NCI-H1092 treated with DMSO at 0.1 percent for 48 hours (cell line): ENCODE data around the gene SCARB1.
"Not testable (repeated sequence)": the region's sequence is repeated elsewhere in the genome, so short reads cannot be mapped to it uniquely, and the experiment has no call there.

ENCODE experiments used
- DNase-seq: peaks from one replicate; lab custom pipeline; 2025; lab: John Stamatoyannopoulos, UW

The SCARB1 gene

DNA sequence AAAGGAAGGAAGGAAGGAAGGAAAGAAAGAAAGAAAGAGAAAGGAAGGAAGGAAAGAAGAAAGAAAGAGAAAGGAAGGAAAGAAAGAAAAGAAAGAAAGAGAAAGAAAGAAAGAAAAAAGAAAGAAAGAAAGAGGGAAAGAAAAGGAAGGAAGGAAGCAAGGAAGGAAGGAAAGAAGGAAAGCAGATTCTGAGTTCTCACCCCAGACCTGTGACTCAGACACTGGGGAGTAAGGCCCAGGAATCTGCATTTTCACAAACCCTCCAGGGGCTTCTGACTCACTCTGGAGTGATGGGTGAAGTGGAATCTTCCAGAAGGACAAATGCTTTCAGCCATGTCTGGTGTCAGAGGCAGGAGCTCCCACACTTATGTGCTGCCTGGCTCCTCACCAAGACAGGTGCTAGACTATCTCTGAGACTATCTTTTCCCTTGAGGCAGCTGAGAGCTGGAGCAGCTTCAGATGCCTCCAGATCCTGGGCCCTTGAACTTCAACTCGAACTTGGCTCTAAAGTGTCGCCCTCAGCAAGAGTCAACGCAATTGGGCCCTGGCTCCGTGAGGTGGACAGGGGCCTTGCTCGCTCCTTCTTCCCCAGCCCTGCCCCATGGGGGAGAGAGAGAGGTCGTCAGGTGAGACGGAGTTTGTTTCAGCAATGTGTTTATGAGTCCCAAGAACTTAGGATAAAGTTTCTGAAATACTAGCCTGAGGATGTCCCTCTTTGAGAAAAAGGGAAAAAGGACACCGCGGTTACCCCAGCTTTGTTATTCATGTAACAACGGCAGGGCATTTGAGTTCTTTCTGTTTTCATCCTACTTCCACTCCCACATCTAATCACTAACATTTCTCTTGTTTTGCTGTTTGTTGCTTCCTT lies 19.8 kb upstream of the SCARB1 start:
- DNase-seq = no peak

- no peak for DNase-seq
Measured at GRCh38 chr12:124881123-124881522, 17.5 kb upstream of the SCARB1 start.

DNA sequence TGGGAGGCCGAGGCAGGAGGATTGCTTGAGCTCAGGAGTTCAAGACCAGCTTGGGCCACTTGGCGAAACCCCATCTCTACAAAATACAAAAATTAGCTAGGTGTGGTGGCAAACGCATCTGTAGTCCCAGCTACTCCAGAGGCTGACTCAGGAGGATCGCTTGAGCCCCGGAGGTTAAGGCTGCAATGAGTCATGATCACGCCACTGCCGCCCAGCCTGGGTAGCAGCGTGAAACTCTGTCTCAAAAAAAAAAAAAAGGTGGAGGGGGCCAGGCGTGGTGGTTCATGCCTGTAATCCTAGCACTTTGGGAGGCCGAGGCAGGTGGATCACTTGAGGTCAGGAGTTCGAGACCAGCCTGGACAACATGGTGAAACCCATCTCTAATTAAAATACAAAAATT lies 16.7 kb upstream of the SCARB1 start:
- DNase-seq = not testable (repeated sequence)

DNA sequence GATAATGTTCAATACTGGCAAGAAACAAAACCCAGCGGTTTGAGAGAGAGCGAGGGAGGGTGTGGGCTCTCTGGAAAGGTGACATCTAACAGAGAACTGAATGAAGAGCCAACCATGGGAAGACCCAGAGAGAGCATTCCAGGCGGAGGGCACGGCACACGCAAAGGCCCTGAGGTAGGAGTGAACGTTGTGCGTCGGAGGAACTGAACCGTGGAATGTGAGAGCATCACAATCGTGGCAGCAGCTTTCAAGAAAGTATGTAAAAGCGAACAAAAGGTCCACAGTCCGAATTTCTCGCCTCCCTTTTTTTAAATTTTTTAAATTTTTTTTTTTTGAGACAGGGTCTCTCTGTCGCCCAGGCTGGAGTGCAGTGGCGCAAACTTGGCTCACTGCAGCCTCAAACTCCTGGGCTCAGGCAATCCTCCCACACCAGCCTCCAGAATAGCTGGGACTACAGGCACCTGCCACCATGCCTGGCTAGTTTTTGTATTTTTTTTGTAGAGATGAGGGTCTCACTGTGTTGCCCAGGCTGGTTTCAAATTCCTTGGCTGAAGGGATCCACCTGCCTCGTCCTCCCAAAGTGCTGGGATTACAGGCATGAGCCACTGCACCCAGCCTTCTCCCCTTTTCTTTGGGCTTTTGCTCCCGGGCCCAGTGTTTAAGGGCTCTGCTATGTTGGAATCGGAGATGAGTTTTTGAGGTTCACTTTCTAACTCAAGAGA lies 15.3 kb upstream of the SCARB1 start:
- DNase-seq = no peak

DNA sequence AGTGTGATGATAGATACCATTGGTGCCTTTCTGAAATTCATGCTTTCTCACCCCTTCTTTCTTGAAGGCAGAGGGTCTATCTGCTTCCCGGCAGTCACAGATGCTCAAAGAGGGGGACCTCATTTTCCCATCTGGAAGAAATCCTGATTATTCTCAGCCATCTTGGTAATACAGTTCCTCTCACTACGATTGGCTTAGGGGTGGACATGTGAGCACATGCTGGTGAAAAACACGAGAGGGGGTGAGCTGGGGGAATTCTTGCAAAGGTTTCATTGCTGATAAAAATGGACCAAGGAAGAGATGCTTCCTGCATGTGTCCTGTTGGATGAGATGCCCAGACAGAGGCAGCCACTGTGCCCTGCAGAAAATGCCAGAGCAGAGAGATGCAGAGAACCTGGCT lies 13.8 kb upstream of the SCARB1 start:
- no peak for DNase-seq

DNA sequence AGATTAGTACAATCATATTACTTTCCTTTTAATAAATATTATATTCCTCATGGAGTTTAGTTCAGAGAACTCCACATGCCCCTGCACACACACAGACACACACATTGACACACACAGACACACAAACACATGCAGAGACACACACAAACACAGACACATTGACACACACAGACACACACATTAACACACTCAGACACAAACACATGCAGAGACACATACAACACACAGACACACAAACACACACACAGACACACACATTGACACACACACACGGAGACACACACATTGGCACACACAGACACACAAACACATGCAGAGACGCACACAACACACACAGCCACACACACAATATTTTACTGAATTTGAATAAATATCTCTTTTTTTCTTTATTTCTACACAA lies 12.5 kb upstream of the SCARB1 start:
- no peak for DNase-seq

GRCh38 chr12:124875803-124876132 lies 12.1 kb upstream of the SCARB1 start:
- DNase-seq = no peak

- DNase-seq = no peak
Measured at GRCh38 chr12:124874988-124875802, 11.5 kb upstream of the SCARB1 start.

DNA sequence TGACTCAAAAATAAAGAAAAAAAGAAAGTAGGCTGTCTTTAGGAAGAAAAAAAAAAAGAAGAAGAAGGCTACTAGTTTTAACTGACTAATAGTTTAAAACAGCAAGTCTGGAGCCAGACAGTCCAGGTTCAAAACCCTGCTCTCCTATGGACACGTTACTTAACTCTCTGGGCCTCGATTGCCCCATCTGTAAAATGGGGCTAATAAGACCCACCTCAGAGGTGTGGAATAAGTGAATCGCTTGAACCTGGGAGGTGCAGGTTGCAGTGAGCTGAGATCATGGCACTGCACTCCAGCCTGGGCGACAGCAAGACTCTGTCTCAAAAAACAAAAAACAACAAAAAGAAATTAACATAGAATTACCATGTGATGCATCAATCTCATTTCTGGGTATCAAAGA lies 10.5 kb upstream of the SCARB1 start:
- DNase-seq = no peak

DNA sequence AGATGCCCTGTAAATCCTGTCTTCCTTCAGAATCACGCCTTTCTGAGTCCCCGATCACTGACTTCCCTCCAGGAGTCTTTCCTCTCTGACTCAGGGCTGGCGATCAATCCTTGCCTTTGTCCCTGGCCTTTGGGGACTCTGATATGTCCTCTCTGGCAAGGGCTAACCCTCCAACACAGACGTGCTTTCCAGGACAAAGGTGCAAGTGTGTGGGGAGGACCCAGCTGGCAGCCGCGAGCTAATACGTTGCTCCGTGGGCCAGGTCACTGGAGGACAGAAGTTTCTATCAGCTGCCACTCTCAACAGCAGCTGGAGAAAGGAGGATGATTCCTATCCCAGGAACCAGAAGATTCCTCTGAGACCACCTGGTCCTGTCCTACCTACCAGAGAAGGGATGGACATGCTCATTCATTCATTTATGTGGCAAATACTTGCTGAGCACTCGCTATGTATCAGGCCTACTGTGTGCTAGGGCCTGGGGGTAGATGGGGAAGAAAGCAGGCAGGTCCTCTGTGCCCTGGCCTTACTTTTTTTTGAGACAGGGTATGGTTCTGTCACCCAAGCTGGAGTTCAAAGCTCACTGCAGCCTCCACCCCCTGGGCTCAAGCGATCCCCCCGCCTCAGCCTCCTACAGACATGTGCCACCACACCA lies 8.5 kb upstream of the SCARB1 start:
- DNase-seq = no peak

DNA sequence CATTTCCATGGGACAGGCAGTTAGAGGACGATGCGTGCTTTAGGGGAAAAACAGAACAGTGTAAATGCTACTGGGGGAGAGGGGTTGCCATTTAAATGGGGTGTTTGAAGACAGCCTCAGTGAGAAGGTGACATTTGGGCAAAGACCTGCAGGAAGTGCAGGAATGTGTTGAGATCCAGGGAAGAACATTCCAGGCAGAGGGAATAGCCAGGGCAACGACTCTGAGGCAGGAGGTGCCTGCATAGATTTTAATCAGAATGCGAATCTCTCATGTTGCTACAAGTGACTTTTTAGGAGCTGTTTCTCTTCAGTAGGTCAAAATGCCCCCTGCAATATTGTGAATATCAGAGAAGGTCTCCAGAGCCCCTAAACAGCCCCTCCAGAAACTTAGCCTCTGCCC lies 7.6 kb upstream of the SCARB1 start:
- DNase-seq = no peak

- no peak for DNase-seq
Measured at GRCh38 chr12:124870515-124870914, 6.9 kb upstream of the SCARB1 start.

DNA sequence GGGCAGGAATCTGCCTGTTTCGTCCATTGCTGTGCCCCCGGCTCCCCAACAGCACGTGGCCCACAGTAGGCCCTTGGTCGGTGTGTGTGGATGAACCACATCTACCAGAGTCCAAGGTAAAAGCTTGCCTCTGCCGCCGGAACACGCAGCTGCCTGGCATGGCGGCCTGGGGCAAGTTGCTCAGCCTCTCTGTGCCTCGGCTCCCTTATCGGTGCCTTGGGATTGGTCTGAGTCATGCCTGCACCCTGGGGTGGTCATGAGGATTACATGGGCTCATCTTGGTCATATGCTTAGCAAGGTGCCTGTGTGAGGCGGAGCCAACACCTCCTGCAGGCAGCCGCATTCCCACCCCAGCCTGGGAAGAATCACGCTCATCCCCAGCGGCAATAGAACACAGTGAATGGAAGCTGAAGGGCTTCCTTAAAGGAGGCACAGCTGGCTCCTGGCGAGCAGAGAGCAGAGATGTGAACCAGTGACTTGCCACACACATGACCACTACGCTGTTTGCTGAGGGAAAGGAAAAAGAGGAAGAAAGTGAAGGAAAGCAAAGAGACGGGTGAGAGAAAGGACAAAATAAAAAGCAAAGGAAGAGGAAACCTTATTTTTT lies 5.5 kb upstream of the SCARB1 start:
- no peak for DNase-seq

- no peak for DNase-seq
Measured at GRCh38 chr12:124868252-124869058, 4.8 kb upstream of the SCARB1 start.

- DNase-seq = no peak
Measured at GRCh38 chr12:124867401-124867930, 3.8 kb upstream of the SCARB1 start.

DNA sequence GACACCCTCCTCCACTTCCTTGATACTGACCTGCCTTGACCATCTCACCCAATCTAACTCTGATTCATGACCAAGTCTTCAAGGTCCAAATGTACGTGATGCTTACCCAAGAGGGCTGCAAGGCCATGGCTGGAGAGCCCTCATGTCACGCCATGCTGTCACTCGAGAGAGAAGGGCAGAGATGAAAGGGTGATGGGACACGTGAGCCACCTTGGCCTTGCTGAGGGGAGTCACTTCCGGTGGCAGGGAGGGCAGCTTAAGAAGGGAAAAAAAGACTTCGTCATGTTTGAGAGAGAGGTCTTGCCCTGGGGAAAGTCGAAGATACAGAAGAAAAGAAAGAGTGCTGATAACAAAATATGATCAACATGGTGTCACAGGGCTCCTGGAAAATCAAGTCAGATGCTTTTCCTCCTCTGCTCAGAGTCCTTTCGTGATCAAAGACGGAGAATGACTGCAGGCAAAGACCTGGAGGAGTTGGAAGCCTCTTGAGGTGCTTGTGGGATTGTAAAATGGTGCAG lies 3.3 kb upstream of the SCARB1 start:
- DNase-seq = no peak

DNA sequence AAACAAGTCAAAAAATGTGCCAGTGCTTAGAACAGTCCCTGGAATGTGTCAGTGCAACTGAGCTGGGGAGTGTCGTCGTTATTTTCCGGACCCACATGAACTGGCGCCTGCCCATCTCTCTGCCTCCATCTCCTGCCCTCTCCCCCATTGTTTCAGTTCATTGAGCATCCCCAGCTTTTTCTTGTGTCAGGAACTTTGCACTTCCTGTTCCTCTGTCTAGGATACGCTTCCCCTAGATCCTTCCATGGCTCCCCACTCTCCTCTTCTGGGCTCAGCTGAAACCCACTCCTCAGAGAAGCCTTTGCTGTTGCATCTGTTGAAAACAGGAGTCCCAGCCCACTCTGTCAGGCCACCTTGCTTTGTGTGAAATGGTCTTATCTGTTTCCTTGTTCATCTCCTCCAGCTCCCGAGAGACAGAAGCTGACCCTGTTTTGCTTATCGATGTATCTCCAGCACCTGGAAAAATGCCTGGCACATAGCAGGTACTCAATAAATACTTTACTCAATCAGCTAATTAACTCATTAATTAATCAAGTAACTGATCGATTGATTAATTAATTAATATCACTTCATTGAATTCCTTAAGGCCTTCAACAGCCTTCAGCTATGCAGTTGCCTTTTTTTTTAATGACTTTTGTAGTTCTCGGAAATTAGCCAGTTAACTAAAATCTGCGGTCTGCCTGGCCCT lies 2.7 kb upstream of the SCARB1 start:
- DNase-seq = no peak

GRCh38 chr12:124865728-124866127 lies 2.1 kb upstream of the SCARB1 start:
- DNase-seq = no peak

GRCh38 chr12:124864326-124864752 lies 675 bp upstream of the SCARB1 start:
- DNase-seq = no peak
